ENCODE measurements around the gene KIDINS220. TPM values are rescaled to one million over a fixed set of nuclear protein-coding genes. Genes with fewer than 3 reads are reported as not detected.

KIDINS220 gene
- total RNA-seq, 1 experiment from 2014 or later: 20.9 TPM

Other genes starting within 250 kb of the KIDINS220 start
- gene ID2, start 155.6 kb downstream of the KIDINS220 start, total RNA-seq (2014; rRNA removed; shearing (Covaris generic)): 38.7 and 58.2 TPM in 2 replicates
- gene MBOAT2, start 166.1 kb upstream of the KIDINS220 start, total RNA-seq (2014; rRNA removed; shearing (Covaris generic)): 16.4 and 23.9 TPM in 2 replicates